HG02798 (cell line): ENCODE results near the gene MBLAC1.

Experiments used
- ATAC-seq: cut with Tn5 transposase; IDR thresholded peaks from one replicate; pipeline ENCODE4 v1.9.1; 2021; ENCODE audit warnings: mild to moderate bottlenecking; ENCODE audit not compliant: unreplicated experiment, poor library complexity

The MBLAC1 gene

DNA sequence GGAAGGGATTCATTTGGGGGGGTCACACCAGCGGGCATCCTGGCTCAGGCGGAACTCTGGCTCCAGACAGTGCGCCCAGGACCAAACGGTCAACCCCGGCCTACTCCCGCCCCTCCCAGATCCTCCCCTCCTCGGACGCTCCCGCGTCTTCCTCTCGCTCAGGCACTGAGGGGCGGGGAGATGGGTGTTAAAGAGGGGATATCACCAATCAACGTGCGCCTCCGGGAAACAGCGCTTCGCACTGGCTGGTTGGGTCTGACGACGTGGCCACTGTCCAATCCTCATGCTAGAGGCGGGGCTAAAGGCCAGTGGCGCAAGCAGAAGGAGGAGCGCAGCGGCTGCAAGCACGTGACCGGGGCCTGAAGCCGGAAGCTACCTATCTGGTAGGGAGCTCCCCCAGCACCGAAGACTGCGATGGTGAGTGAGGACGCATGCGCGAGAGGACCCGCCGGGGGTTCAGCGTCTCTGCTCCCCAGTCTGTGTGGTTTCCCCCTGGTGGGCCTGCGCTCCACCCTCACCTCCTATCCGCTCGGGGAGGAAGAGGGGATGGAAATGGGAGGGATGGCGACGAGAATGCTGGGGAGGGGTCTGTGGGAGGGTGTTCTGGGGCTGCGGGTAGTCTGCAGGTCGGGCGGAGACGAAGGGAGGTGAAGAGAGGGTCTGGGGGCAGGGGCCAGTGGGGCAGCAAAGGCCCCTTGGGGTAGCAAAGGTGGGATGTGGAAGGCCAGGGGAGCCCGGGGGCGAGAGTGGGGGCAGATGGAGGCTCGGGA is 22.0 kb downstream of the MBLAC1 start, which contains the start of gene LAMTOR4:
Gene LAMTOR4, plus strand, starts transcription at position 360 of the 770 bp plus-strand sequence. Its CDS starts 55 bp downstream, at position 415.
- ATAC-seq = peak; percentile 99

DNA sequence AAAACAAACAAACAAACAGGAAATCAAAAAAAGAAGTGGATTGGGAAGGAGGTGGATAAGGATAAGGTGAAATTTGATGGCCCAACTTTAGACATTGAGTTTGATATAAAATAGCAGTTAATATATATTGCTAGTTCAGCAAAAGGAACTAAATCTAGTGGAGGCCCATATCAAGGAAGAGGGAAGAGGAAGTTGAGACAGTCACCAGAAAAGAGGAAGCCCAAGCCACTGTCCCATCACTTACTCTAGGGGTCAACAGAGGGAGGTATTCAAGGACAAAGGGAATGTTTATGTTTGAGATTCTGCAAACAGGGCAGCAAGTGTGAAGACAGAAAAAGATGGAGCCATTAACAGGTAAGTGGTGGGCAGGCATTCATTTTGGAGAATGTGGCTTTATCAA is 25.6 kb downstream of the MBLAC1 start:
- ATAC-seq = no peak

DNA sequence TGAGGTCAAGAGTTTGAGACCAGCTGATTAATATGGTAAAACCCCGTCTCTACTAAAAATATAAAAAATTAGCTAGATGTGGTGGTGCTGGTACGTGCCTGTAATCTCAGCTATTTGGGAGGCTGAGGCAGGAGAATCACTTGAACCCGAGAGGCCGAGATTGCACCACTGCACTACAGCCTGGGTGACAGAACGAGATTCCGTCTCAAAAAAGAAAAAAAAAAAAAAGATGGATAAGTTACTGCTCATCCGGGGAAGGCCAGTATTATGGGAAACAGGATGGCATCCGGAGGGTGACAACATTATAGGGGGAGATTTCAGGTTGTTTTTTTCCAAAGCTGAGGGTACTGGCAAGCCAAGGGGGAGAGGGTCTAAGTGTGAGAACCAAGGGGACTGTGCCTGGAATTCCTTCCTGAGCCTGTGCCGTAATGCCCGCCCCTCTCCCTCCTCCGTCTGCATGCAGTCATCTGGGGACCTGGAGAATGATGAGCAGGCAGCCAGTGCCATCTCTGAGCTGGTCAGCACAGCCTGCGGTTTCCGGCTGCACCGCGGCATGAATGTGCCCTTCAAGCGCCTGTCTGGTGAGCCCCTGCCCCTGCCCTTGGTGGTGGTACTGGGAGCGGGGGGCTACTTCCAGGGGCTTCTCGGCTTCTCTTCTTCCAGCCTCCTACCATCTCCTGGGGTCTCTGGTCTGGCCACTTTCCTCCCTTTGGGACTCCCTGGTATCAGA is 26.3 kb downstream of the MBLAC1 start:
- no peak for ATAC-seq

DNA sequence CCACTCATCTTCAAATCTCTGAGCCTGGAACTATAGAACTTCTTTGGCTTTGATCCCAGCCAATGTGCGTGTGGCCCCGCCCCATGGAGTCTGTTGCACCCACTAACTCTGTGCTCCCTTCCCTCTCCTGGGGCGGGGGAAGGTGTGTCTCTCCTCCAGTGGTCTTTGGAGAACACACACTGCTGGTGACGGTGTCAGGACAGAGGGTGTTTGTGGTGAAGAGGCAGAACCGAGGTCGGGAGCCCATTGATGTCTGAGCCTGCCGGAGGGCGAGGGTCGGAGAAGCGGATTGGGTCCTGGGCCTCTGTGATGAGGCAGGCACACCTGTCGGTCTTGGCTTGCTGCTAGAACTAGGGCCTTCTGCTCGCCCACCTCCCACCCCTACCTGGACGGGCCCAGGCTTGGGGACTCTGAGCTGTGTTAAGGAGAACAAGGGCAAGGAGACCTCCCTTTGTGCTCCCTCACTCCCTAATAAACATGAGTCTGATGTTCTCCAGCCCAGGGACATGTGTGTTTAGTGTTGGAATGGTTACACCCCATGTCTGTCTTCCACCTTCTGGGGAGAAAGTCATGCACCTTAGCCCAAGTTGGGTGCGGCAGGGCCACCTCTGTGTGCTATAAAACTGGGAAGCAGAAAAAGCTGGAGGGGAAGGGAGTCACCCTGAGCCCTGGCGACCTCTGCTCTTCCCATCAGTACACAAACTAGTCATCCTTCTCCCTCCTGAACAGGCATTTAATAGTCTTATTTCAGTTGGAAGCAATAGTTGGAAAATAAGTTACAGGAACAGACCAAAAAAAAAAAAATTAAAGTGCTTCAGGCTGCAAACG is 27.2 kb downstream of the MBLAC1 start:
- no peak for ATAC-seq

DNA sequence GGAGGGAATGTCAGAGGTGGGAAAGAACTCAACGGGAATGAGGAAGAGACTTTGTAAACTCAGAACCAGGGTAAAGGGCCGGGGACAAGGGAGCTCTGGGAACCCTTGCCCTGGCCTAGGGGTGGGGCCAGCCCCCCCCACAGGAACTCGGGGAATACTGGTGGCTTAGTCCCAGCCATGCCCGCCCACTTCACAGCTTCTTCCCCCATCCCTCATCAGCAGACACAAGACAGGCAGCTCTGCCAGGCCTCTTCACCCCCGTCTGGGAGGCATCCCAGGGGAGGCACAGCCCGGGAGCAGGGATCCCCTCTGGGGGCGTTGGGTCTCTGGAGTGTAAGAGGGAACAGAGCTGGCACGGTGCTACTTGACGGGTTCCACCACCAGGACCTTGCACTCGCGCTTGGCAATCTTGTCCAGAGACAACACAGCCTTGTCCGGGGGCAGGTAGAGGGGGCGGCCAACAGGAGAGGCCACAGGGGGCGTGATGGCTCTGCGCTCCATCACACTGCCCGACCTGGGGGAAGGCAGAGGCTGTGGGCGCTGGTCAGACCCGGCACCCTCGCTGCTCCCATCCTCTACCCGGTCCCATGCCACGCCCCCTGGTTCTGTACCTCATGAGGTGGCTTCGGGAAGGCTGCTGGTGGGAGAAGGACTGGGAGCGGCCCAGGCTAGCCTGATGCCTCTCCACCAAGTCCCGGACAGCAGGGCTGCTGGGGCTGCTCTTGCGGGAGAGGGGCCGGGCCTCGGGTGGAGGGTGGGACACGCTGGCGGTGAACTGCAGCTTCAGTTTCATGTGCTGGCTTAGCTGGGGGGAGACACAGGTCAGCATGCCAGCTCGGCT is 28.1 kb downstream of the MBLAC1 start:
- no peak for ATAC-seq

DNA sequence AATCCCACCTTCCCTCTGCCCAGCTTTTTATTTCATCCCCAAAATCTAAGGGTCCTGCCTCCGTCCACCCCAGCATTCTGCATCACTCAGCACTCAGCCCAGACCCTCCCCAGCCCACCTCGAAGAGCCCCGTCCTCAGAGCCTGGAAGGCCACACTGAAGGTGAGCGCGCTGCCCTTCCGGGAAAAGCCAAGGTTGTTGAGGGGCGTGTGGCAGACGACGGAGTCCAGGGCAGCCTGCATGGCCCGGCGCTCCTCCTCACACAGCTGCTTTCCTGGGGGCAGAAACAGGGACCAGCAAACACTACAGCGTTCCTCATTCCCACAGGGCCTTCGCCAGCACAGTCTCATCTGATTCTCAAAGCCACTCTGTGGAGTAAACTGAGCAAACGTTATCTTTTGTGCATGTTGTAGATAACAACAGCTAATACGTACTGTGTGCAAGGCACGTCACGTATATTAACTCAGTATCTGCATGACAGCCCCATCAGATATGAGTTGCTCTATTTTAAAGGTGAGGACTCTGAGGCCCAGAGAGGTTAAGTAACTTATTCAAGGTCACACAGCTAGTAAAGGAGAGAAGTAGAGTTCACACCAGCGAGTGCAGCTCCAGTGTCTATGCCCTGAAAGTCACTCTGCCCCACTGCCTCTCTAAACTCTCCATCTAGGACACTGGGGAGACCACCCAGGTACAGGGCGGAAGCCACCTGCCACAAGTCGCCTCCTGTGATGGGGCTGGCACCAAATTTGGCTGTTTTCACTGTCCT is 29.0 kb downstream of the MBLAC1 start:
- no peak for ATAC-seq

DNA sequence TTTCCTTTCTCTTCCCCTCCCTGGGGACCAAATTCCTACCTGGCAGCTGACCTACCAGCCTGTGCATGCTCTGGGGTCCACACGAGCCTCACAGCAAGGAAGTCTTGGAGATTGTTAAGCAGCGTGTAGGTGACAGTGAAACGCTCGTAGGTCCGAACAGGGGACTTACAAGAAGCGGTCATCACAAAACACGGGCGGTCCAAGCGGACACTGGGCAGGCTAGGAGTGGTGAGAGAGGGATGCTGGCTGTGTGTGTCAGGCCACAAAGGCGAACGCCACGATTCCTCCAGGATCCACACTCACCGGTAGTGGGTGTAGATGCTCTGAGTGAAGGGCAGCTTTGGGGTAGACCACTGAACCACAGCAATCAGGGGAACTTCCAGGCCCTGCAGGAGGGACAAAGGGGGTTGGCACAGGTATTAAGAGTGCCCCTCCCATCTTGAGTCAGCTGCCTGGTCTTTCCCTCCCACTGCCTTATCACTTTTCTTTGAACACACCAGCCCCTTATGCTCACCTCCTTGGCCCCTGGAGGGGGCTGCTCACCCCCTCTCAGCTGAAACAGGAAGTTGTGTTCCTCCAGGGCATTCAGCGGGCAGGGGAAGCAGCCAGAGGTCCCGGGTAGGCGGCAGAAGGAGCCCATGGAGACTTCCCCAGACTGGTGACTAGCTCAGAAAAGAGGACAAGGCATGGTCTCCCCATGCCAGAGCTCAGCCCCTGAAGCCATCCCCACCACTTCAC is 29.7 kb downstream of the MBLAC1 start:
- ATAC-seq = no peak

DNA sequence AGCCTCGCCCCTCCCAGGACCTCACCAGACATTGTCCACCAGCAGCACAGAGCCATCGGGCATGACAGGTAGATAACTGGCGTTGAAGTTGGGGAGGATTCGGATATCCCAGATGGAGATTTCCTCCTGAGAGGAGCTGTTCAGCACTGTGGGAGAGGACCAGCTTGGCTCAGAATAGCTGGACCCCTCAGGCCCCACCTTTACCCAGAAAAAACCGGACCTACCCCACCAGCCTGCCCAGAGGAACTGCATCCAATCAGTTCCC is 30.2 kb downstream of the MBLAC1 start:
- ATAC-seq = no peak

DNA sequence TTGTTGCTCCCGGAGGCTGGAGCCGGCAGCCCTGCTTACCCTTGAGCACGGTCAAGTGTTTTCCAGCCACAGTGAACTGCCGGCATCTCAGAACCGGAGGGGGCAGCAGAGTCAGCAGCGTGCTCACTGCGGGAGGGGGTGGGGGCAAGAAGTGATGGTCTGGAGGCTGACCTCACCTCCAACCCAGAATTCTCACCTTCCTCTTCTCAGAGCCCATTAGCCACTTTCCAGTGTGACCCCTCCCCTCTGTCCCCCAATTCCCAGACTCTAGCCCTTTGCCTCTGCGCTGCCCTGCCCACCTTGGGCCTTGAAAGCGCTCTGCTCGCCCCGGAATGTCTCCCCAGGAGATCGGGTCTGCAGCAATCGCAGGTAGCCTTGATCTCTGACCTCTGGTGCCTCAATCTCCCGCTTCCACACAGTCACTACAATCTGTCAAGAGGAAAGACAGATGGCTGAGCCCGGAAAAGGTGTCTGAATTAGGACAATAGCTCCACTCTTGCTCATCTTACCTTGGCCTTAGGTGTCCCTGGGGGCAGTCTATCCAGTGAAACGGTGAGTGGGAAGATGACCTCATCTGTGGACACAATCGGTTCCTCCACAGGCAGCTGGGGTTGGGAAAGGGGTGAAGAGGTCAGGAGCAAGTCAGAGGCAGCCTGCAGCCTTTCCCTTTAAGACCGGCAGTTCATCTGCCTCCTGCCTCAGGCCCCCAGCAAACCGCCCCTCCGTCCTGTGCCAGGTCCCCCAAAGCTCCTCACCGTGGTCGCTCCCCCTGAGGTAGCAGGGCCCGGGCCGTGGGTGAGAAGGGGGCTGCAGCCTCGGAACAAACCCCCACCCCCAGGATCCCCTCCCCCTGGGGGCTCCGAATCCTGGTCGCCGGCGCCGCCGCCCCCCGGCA is 30.8 kb downstream of the MBLAC1 start:
- no peak for ATAC-seq

DNA sequence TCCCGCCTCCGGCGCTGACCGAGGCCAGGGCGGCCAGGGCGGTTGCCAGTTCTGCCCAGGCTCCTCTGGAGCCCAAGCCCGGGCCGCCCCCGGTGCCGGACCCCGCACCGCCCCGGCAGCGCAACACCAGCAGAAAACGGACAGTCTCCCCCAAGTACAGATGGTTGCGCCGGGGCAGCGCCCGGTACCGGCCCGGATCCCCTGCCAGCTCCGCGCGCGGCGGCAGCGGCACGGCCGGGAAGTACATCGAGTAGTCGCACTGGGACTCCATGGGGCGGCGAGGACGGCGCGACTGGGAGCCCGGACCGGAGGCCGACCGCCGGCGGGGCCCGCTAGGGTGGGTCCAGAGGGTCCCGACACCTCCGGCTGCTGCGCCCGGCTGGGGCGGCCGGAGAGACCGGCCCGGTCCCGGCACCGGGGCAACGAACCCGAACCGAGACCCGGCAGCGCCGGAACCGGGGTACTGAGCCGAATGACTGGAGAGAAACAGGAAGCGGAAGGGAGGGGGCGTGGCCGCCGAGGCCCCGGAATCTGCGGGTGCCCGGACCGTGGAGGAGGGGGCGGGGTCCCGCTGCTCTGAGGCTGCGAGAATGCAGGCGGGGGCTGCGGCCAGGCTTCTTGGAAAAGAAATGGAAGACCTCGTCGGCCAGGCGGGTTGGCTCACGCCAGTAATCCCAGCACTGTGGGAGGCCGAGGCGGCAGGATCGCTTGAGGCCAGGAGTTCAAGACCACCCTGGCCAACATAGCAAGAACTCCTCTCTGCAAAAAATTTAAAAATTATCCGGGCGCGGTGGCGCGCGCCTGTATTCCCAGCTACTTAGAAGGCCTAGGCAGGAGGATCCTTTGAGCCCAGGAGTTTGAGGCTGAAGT is 31.7 kb downstream of the MBLAC1 start, which contains the start of gene TRAPPC14:
Gene TRAPPC14, minus strand, starts transcription at position 495 of the 870 bp plus-strand sequence. Its CDS starts 224 bp downstream, at position 271.
- ATAC-seq = peak; percentile 90

DNA sequence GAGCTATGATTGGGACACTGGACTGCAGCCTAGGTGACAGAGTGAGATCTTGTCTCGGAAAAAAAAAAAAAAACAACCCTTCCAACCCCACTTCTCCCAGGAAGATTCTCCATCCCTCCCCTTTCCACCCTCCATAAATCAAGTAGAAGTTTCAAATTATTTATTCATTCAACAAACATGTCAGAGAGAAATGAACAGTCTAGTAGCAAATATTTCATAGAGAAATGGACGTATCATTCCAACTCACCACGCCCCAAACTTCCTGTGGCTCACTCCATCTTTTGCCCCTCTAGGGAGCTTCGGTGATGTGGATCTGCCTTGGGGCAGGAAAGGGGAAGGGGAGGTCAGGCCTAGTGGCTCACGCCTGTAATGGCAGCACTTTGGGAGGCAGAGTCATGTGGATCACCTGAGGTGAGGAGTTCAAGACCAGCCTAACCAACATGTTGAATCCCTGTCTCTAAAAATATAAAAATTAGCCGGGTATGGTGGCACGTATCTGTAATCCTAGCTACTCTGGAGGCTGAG is 32.4 kb downstream of the MBLAC1 start:
- ATAC-seq = no peak

DNA sequence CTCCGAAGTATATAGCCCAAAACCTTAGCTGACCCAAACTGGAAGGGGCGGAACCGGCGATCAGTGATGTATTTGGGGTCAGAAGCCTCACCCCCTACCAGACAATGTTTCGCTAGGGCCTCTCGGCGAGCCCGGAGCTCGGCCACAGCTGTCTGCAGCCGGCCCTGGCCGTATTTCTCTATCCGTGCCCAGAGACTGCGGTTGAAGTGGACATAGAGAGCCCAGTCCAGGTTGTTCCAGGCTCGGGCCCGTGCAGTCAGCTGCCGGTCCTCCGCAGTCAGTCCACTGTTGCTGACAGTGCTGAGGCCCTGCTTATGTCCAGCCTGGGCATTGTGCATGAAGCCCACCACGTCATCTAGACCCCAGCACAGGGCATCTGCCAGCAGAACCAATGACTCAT is 33.3 kb downstream of the MBLAC1 start:
- ATAC-seq = no peak

DNA sequence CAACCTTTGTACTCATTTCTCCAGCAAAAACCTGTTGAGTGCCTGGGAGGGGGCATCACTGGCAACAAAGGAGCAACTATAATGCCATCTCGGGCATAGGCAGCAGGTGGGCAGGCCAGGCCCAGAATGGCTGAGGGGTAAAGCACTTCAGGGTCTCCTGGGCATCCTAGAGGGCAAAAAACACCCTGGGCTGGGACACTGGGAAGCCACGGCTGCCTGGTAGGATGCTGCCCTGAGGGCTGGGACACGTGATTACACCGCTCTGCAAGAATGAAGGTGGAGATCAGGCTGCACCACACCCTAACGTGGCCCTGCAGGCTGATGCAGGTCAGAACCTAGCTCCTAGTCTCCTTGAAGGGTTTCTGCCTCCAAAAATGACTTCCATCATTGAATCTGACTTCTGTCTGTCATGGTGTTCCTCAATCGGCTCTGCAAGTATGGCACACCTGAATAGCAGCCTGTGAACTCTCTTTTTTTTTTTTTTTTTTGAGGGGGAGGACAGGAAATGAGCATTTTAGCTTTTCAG is 36.3 kb downstream of the MBLAC1 start:
- ATAC-seq = no peak

DNA sequence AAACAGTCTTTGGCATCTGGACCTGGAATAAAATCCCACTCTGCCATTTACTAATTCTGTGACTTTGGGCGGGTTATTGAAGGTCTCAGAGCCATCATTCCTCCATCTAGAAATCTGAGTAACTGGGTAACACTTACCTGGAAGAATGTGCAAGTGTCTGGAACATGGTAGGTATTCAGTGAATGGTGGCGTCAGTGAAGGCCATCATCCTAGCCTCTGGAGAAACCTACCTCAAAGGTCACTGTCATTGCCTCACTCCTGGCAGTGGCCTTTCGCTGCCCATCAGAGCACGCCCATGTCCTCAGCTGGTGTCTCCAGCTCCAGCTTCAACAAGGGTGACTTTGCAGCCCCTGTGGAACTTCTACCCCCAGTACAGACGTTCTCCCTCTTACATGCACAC is 37.1 kb downstream of the MBLAC1 start:
- no peak for ATAC-seq

DNA sequence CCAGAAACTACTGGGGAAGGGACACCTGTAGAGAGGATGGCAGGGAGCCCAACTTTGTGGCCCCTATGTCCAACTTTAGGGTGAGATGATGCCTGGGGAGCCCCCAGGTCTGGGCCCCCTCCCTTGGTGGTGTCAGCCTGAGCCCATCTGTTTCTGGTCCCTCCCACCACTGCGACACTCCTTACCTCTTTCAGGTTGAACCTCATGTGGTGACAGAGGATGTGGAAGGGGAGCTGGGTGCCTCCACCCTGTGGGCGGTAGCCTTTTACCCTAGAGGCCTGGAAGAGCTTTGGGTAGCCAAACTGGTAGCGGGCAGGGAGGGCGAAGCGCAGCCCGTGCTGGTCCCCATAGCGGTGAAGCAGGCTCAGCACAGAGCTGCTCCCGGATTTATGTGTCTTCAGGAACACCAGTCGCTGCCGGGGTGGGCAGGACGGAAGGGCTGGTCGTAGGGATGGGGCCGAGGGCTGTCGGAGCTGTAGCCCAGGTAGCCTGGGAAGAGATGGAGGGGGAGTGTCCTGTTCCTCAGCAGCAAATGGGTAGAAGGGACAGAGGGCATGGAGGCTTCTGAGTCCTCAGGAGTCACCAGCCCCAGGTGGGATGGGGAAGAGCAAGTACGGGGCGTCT is 39.7 kb downstream of the MBLAC1 start:
- no peak for ATAC-seq
